SK-MEL-5 (cell line): ENCODE measurements around the gene TRIM54. TPM values are rescaled to one million over a fixed set of nuclear protein-coding genes. Genes with fewer than 3 reads are reported as not detected.
"Not testable (repeated sequence)": the region's sequence is repeated elsewhere in the genome, so short reads cannot be mapped to it uniquely, and the experiment has no call there.

Source experiments
- DNase-seq: peaks from one replicate; pipeline ENCODE4 v3.0.0-alpha.2; 2016; ENCODE audit warnings: low read depth, low spot score
- in situ Hi-C: cut with HindIII; loops from 2 replicates; pipeline ENCODE4 v1.10.0; 2016; ENCODE audit warnings: low sequenced_read_pairs, high pct_unique_total_duplicates, low pct_unique_long_range_greater_than_20kb
- total RNA-seq: library from RNA; depleted of rRNA; stranded (reverse); fragments of >200 nt; shearing (Covaris generic); gene quantifications from 2 replicates; pipeline ENCODE4 v1.2.3, GENCODE V29; 2014

TRIM54 gene
- total RNA-seq, 1 experiment from 2014 or later, result not detected

DNA sequence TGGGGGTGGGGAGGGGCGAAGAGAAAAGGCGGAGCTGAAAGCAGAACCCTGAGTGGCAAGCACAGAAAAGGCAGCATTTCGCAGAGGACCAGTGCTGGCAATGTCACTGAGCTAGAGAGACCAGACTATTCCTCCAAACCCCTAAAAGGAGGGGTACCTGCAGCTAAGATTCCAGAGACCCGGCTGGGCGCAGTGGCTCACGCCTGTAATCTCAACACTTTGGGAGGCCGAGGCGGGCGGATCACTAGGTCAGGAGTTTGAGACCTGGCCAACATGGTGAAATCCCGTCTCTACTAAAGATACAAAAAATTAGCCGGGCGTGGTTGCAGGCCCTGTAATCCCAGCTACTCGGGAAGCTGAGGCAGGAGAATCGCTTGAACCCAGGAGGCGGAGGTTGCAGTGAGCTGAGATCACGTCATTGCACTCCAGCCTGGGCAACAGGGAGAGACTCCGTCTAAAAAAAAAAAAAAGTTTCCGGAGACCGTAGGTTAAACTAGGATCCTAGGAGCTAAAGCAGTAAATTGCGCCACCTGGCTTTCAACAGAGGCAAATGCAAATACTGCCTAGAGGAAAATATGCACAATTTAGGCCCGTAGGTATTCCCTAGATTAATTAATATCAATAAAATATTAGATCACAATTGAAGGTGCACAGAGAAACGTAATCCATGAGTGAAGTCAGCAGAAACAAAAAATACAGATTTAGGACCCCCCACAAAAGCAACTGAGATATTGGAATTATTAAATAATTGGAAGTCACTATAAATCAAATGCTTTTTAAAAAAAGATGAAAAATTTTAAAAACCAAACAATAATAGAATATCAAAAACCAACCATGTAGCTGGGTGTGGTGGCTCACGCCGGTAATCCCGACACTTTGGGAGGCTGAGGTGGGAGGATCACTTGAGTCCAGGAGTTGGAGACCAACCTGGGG is 21.1 kb downstream of the TRIM54 start:
- peak; percentile 90 for DNase-seq
- in situ Hi-C loops, result no loop called here

DNA sequence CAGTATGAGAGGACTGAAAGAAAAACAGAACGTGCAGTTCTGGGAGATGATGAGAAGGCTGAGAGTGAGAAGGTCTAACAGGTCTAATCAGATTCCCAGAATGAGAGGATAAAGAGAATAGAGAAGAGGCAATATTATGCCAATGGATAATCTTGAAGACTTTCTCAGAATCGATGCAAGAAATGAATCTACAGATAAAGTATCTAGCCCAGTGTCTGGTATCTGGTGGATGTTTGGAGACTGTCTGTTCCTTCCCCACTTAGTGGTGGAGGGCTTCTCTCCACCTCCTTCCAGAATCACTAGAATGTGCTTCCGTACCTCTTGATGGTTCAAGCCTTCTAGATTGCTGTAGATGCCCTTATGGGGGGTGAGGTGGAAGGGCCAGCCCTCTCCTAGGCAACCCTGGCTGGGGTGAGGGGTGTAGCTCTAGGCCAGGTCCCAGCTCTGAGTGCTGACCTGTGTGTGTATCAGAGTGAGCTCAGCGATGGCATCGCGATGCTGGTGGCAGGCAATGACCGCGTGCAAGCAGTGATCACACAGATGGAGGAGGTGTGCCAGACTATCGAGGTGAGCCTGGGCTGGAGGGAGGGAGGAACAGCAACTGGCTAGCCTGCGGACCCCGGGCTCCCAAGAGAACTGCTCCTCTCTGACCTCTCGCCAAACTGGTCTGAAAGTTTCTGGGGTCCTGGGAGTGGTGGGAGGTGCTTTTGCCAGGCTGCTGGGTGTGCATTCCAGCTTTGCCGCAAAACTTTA is 22.4 kb downstream of the TRIM54 start:
- in situ Hi-C loops, result no loop called here
- no peak for DNase-seq

DNA sequence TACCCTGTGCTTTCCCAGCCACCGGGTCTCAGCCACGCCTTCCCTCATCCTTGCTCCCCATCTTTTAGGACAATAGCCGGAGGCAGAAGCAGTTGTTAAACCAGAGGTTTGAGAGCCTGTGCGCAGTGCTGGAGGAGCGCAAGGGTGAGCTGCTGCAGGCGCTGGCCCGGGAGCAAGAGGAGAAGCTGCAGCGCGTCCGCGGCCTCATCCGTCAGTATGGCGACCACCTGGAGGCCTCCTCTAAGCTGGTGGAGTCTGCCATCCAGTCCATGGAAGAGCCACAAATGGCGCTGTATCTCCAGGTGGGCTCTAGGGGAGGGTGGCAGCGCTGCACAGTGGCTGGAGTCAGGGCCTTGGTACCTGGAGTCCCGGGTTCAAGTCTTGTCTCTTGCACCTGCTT is 23.3 kb downstream of the TRIM54 start:
- in situ Hi-C loops, result no loop called here
- DNase-seq, result no peak

DNA sequence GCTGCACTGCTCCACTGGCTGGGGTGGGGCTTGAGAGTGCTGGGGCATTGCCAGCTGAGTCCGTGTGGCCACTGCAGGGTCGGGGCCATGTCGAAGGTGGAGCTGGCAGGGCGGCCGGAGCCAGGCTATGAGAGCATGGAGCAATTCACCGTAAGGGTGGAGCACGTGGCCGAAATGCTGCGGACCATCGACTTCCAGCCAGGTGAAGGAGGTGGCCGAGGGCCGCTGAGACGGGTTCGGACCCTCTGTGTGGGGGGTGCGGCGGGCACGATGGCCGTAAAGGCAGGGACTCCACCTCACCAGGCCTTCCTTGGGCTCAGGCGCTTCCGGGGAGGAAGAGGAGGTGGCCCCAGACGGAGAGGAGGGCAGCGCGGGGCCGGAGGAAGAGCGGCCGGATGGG is 23.9 kb downstream of the TRIM54 start:
- DNase-seq, result no peak
- in situ Hi-C loops, result no loop called here

DNA sequence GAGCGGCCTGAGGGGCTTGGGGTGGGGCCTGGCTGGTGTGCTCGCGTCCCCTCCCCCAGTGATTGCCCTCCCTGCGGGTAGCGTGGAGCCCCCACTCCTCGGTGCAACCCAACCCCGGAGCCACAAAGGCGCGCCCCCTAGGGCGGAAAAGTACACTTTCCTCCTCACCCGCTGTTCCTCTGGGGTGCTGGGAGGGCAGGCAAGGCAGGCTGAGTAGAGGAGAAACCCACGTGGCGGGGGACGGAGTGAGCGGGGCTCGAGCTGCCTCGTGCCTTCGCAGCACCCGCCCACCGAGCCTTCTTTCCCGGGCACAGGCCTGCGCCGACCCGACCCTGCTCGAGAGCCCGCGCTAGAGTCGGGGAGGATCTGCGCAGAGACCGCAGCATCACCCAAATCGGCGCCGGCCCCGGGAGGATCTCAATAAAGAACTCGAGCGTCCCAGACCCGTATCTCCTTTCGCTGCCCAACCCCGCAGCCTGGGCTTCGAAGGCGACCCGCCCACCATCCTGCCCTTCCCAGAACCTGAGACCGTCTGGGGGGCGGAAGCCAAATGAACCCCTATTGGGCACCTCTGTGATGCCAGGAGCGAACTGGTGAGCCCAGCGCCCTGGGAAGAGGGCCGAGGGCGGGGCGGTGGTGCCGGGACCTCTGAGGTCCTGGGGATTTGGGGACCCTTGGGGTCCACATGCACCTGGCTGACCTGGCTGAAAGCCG is 24.5 kb downstream of the TRIM54 start:
- DNase-seq, result no peak
- in situ Hi-C loops, result no loop called here

DNA sequence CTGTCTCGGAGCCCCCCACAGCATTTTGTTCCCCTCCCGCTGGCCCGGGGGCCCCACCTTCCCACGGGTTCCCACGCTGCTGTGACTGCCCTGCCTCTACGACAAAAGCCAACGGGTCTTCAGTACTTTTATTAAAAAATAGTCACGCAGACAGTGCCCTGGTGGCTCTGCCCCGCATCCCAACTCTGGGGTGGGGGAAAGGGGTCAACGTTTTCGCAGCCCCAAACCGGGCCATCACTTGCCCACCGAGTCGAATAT is 25.0 kb downstream of the TRIM54 start:
- DNase-seq, result no peak
- in situ Hi-C loops, result no loop called here

DNA sequence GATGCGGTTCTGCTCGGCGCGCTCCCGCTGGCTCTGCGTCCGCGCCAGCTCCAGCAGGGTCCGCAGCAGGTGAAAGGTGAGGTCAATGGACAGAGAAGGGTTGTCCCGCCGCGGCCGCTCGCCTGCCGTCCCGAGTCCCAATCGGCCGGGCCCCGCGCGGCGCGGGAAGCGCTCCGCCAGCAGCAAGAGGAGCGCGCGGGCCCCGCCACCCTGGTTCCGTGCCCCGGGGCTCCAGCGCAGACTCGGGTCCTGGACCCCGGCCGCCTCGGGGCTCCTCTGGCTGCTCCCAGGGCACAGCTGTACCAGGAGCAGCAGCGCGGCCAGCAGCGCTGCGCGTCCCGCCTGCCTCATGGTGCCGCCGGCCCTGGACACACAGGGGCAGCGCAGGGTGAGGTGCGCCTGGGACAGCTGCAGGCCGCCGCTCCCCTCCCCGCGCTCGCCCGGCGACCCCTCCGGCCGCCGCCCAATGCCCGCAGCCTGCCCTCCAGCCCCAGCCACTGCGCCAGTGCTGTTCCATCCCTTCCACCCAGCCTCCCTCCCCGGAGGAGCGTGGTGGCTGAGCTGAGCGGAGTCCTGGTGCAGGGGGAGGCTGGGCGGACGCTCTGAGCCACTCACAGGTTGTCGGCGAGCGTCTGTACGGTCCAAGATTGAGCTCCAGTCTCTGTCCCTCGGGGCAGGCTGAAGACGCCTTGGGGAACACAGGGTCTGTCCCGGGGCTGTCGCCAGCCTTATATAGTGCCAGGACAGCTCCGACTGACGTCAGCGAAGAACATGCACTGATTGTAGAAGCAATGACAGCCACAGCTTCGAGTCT is 25.5 kb downstream of the TRIM54 start:
- DNase-seq, result no peak
- in situ Hi-C loops, result no loop called here

DNA sequence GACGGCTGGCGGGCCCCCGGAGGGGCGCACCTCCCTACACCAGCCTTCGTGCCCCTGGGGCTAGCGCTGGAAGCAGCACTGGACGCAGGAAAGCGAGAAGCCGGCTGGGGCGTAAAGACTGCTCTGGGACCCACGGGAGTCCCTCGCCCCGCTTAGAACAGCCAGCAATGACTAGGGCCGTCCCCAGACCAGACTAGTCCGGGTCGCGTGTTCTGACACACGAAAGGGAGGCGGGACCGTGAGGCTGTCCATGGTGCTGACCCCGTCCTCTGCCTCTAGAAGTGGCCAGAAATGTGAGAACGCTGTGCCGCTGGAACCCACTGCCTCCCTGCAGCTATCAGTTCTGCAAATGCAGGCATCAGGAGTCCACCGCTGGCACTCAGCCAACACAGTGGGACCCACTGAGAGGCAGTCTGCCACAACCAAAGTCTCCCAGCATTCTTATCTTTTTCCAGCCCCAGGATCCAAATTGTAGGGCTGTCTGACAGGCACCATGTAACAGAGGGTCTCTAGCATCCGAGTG is 26.2 kb downstream of the TRIM54 start, which contains the start of gene UCN:
Gene UCN (minus strand): TSS at position 87 of the 523 bp plus-strand sequence. CDS start 550 bp downstream, outside the sequence.
- DNase-seq, result no peak
- in situ Hi-C loops, result no loop called here

DNA sequence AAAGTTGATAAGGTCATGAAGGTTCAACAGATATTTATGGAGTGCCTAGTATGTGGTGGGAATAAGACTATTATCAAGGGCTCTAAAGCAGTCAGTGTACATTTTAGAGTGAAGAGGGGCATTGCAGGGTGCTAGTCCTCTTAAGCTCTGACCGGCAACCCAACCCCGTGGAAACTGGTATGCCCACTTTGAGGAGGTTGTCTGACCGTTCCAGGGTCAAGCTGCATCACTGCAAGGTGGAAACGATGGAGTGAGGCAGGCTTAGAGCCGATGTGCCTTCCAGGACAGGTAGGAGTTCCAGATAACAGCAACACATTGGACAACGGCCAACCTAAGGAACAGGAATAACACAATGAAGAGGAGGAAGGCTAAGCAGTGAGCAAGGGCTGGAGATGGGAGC is 27.4 kb downstream of the TRIM54 start:
- in situ Hi-C loops, result no loop called here
- no peak for DNase-seq

DNA sequence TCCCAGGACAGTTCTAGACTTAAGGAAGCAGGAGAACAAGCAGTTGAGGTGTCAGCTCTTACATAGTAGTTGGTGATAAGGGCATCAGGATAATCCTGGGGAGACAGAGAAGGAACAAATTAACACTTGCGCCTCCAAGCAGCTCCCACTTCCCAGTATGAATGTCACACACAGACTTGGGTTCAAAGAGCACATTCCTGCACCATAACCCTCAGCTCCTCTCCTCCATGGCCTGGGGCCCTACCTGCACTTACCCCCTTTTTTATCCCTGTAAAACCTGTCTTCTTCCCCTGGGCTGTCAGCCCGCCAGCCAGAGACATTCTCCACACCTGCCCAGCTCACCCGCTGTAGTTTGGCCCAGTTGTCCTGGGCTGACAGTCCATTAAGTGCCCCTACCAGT is 29.9 kb downstream of the TRIM54 start:
- in situ Hi-C loops, result no loop called here
- no peak for DNase-seq

DNA sequence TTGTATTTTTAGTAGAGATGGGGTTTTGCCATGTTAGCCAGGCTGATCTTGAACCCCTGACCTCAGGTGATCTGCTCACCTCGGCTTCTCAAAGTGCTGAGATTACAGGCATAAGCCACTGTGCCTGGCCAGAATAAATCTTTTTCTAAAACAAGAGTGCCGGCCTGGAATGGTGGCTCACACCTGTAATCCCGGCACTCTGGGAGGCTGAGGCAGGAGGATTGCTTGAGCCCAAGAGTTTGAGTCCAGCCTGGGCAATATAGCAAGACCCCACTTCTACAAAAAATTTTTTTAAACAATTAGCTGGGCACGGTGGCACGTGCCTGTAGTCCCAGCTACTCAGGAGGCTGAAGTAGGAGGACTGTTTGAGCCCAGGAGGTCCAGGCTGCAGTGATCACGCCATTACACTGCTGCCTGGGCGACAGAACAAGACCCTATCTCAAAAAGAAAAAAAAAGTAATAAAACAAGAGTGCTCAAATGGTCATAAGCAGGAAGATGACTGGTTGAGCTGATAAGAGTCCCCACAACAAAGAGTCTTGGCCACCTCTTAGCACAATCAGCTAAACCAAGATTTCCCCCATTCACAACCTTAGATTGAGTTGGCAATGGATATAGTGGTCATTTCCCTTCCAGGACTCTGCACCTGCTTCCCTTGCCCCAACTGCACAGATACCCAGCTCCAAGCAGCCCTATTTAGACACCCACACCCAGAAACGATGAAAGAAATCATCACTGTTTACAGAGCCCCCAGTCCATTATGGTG is 31.8 kb downstream of the TRIM54 start:
- in situ Hi-C loops, result no loop called here
- DNase-seq, result no peak

DNA sequence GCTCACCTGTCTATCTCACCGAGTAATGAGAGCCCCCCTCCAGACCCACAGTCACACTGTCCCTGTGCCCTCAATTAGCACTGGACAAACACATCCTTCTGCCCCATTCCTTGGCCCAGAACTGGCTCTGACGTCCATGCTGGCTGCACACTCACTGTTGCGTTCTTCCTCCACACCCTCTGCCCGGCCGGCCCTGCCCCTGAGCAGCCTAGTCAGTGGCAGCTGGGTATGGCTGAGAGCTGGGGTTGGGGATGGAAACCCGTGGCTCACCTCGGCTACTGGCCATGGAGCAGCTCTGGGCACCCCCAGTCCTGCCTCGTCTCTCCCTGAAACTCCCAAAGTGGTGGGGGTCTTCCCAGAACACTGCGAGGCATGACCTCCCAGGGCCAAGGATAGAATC is 32.5 kb downstream of the TRIM54 start:
- DNase-seq, result no peak
- in situ Hi-C loops, result no loop called here

DNA sequence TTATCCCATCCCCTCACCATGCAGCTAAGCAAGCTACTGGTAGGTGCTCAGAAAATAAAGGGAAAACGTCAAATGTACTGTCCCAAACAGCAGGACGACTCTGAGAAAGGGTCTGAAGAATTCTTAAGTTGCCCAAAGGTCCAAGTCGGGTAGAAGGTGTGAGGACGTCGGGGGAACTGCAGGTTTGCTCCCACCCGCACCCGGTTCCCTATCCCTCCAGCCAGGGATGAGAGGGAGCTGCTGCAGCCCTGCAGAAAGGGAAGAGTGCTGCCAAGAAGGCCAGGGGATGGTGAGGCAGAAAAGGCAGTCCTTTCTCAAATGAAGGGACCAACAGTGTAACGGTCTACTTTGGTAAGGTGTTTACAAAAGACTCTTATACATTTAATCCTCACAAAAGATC is 32.9 kb downstream of the TRIM54 start:
- no peak for DNase-seq
- in situ Hi-C loops, result no loop called here

DNA sequence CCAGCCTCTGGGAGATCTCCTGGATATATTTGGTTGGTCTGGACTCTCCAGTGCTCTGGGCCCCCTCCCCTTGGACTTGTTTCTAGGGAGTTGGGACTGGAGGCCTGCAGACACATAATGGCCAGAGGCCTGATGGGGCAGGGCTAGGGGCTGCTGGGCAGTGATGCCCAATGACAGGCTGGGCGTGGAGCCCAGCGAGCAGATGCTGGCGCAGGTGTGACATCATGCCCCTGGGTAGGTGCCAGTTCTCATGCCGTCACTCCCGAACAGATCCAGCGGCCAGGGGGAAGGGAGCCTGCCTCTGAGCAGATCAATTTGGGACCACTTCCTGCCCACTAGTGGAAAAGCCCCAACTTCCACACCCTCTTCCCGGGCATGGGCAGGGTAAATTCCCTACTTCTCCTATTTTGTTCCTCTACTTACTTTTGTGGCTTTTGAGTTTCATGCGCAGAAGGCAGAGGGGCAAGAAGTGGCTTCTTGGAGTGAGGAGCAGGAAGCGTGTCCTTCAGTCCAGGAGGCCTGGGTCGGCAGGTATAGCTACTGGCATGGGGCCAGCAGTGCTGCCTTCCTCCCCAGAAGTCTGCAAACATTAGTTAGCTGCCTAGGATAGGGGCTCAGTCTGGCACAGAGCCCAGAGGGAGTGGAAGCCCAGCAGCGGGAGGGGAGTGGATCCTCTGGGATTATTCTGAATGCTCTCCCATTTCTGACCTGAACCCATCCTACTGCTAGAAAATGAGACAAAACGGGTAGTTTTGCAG is 34.6 kb downstream of the TRIM54 start:
- in situ Hi-C loops, result no loop called here

DNA sequence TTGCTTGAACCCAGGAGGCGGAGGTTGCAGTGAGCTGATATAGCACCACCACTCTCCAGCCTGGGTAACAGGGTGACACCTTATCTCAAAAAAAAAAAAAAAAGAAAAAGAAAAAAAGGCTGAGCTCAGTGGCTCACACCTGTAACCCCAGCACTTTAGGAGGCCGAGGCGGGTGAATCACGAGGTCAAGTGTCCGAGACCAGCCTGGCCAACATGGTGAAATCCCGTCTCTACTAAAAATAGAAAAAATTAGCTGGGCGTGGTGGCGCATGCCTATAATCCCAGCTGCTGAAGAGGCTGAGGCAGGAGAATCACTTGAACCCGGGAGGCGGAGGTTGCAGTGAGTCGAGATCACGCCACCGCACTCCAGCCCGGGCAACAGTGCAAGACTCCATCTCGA is 37.6 kb downstream of the TRIM54 start:
- DNase-seq, in situ Hi-C loops: not testable (repeated sequence)

More for the DNA sequence above, 34.6 kb downstream of the TRIM54 start:
- no peak for DNase-seq

DNA sequence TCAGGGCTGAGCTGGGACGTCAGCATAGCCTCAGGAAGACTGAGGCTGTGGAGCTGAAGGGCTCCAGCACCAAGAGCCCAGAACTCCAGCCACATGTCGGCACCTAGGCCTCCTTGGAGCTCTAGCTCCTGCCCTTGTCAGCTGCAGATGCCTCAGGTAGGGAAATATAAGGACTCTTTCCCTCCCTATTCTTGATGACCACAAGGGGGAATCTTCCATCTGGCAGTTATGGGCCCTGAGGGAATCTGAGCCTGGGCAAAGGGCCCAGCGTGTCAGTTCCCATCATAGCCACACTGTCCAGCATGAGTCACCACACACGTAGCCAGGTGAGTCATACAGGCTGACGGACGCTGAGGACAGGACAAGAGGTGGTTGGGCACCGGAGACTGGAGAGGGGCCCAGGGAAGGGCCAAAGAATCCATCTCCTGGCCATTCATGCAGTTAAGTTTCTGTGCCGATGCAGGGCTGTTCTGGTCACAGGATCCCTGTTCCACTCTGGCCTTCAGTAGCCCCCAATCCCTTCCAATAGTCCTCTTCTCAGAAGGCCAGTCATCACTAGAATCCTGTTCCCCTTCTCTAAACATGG is 38.8 kb downstream of the TRIM54 start:
- peak; percentile 95 for DNase-seq
- in situ Hi-C loops, result no loop called here
